Stimulated activated CD8-positive, alpha-beta memory T cell treated with anti-CD3 and anti-CD28 coated beads, Interleukin-15, amount 100 ng/mL, for 1 hour (primary cell): ENCODE data around the gene INSYN1.

Experiments used
- DNase-seq: peaks from one replicate; pipeline ENCODE4 v3.0.0-alpha.2; 2020; ENCODE audit warnings: low read depth

The INSYN1 gene

DNA sequence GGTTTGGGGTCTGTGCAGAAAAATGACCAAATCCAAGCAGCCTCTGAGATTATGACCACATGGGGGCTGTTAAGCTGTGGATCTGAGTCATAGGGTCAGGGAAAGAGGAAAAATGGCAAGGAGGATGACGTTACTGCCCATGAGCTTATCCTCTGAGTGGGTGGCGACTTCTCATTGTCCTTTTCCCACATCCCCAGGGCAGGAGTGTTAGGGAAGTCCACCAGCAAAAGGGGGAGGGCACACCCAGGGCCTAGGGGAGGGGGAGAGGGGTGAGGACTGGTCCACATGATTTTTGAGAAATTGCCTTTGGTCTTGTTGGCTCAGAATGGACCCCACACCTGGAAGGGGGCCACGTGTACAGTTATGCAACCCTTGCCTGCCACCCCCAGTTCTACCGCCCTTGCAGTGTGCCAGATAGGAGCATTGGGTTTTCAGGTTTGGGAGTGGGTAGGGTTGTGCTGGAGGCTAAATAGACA lies 66.3 kb downstream of the INSYN1 start:
- DNase-seq = no peak

DNA sequence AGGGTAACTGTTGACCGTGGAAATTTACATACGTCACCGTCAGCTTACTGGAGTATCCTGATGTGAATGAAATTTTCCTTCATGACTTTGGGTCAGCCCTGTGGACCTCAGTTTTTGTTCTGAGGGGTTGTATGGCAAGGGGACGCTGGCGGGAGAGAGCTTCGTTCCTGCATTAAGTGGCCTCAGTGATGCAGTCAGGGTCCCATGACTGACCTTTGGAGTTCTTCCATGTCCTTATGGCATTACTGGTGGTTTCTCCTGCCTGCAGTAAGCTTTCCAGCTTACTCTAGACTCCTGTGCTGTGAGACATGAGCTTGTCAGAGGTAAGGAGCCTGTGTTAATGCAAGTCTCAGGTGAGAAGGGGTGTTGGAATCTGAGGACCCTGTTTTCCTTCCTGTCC lies 67.2 kb downstream of the INSYN1 start:
- no peak for DNase-seq
